WTC11 (cell line): ENCODE measurements around the gene ZNF677. TPM values are rescaled to one million over a fixed set of nuclear protein-coding genes. Genes with fewer than 3 reads are reported as not detected.
A peak's percentile ranks its signal among the peaks of the same experiment; 100 is the strongest.

Experiments
- CREB1 ChIP-seq: sonication (generic); formaldehyde crosslinking; IDR thresholded peaks from 2 replicates; pipeline ENCODE4 v1.8.0; 2023; ENCODE audit warnings: mild to moderate bottlenecking, missing genetic modification reagents
- GRHL2 ChIP-seq: fragments of 250-450 bp; sonication (Bioruptor Pico); IDR thresholded peaks from 2 replicates; pipeline ENCODE4 v1.8.0; 2022; ENCODE audit warnings: mild to moderate bottlenecking, moderate library complexity; ENCODE audit not compliant: insufficient replicate concordance, severe bottlenecking
- JAZF1 ChIP-seq: fragments of 250-450 bp; sonication (Bioruptor Pico); IDR thresholded peaks from 2 replicates; pipeline ENCODE4 v1.9.0; 2021; ENCODE audit warnings: moderate library complexity, mild to moderate bottlenecking, inconsistent platforms
- JUN ChIP-seq: sonication (generic); formaldehyde crosslinking; IDR thresholded peaks from 2 replicates; pipeline ENCODE4 v1.8.0; 2023; ENCODE audit warnings: mild to moderate bottlenecking, missing genetic modification reagents
- KAT7 ChIP-seq: sonication (generic); formaldehyde crosslinking; IDR thresholded peaks from 2 replicates; pipeline ENCODE4 v1.8.1; 2023; ENCODE audit warnings: missing genetic modification reagents, mild to moderate bottlenecking, borderline replicate concordance
- NFYB ChIP-seq: sonication (generic); formaldehyde crosslinking; conservative IDR thresholded peaks from 2 replicates; pipeline ENCODE4 v1.8.0; 2022; ENCODE audit warnings: low read depth, missing genetic modification reagents
- NR1H2 ChIP-seq: sonication (generic); formaldehyde crosslinking; IDR thresholded peaks from 2 replicates; pipeline ENCODE4 v1.9.0; 2021; ENCODE audit warnings: mild to moderate bottlenecking, moderate library complexity, missing genetic modification reagents
- OVOL2 ChIP-seq: fragments of 250-450 bp; sonication (Bioruptor Pico); IDR thresholded peaks from 2 replicates; pipeline ENCODE4 v1.9.0; 2021; ENCODE audit warnings: mild to moderate bottlenecking, borderline replicate concordance
- SP1 ChIP-seq: sonication (generic); formaldehyde crosslinking; conservative IDR thresholded peaks from 2 replicates; pipeline ENCODE4 v1.8.1; 2022; ENCODE audit warnings: missing genetic modification reagents
- TP53 ChIP-seq: sonication (generic); formaldehyde crosslinking; IDR thresholded peaks from 2 replicates; pipeline ENCODE4 v1.8.1; 2023; ENCODE audit warnings: mild to moderate bottlenecking, missing genetic modification reagents
- USF1 ChIP-seq: sonication (generic); formaldehyde crosslinking; IDR thresholded peaks from 2 replicates; pipeline ENCODE4 v1.8.0; 2022; ENCODE audit warnings: mild to moderate bottlenecking, missing genetic modification reagents
- ZBTB21 ChIP-seq: sonication (generic); formaldehyde crosslinking; IDR thresholded peaks from 2 replicates; pipeline ENCODE4 v1.8.1; 2023; ENCODE audit warnings: mild to moderate bottlenecking, missing genetic modification reagents, borderline replicate concordance
- total RNA-seq: library from RNA; stranded (reverse); gene quantifications from 3 replicates; pipeline ENCODE4 v1.2.3, GENCODE V29; 2021
- TF ChIP-seq, protein P1 (sequence below): sonication (generic); formaldehyde crosslinking; IDR thresholded peaks from 2 replicates; pipeline ENCODE4 v1.8.1; 2022; ENCODE audit warnings: mild to moderate bottlenecking, missing genetic modification reagents, moderate library complexity, borderline replicate concordance
- TF ChIP-seq, protein P2 (sequence below): sonication (generic); formaldehyde crosslinking; IDR thresholded peaks from 2 replicates; pipeline ENCODE4 v1.8.0; 2022; ENCODE audit warnings: mild to moderate bottlenecking, missing genetic modification reagents
- TF ChIP-seq, protein P3 (sequence below): sonication (generic); formaldehyde crosslinking; conservative IDR thresholded peaks from 2 replicates; pipeline ENCODE4 v1.8.1; 2022; ENCODE audit warnings: mild to moderate bottlenecking, missing genetic modification reagents
- TF ChIP-seq, protein P4 (sequence below): sonication (generic); formaldehyde crosslinking; IDR thresholded peaks from 2 replicates; pipeline ENCODE4 v1.8.1; 2023; ENCODE audit warnings: mild to moderate bottlenecking, missing genetic modification reagents, borderline replicate concordance
- TF ChIP-seq, protein P5 (sequence below): sonication (generic); formaldehyde crosslinking; IDR thresholded peaks from 2 replicates; pipeline ENCODE4 v1.8.1; 2023; ENCODE audit warnings: mild to moderate bottlenecking, moderate library complexity, missing genetic modification reagents
- TF ChIP-seq, protein P6 (sequence below): fragments of 250-450 bp; sonication (Bioruptor Pico); conservative IDR thresholded peaks from 2 replicates; pipeline ENCODE4 v1.9.0; 2021; ENCODE audit warnings: mild to moderate bottlenecking
- TF ChIP-seq, protein P7 (sequence below): sonication (generic); formaldehyde crosslinking; IDR thresholded peaks from 2 replicates; pipeline ENCODE4 v1.8.1; 2022; ENCODE audit warnings: missing genetic modification reagents, borderline replicate concordance
- TF ChIP-seq, protein P8 (sequence below): sonication (generic); formaldehyde crosslinking; IDR thresholded peaks from 2 replicates; pipeline ENCODE4 v1.8.1; 2023; ENCODE audit warnings: mild to moderate bottlenecking, missing genetic modification reagents

The ZNF677 gene
- total RNA-seq, 1 experiment from 2014 or later = 58.8 TPM

- TF ChIP-seq, protein P1, sequence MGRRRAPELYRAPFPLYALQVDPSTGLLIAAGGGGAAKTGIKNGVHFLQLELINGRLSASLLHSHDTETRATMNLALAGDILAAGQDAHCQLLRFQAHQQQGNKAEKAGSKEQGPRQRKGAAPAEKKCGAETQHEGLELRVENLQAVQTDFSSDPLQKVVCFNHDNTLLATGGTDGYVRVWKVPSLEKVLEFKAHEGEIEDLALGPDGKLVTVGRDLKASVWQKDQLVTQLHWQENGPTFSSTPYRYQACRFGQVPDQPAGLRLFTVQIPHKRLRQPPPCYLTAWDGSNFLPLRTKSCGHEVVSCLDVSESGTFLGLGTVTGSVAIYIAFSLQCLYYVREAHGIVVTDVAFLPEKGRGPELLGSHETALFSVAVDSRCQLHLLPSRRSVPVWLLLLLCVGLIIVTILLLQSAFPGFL (CRISPR knock-in tag) = no peak
- TF ChIP-seq GRHL2 (CRISPR knock-in tag) (no peak), USF1 (CRISPR knock-in tag) (no peak), JAZF1 (CRISPR knock-in tag) (no peak), ZBTB21 (CRISPR knock-in tag) (no peak), KAT7 (CRISPR knock-in tag) (no peak), TP53 (CRISPR knock-in tag) (no peak), CREB1 (CRISPR knock-in tag) (no peak), SP1 (CRISPR knock-in tag) (peak; percentile 57; the same call in 1 of the 2 replicates), NFYB (CRISPR knock-in tag) (no peak), OVOL2 (CRISPR knock-in tag) (no peak), NR1H2 (no peak), JUN (no peak)
- TF ChIP-seq, protein P2, sequence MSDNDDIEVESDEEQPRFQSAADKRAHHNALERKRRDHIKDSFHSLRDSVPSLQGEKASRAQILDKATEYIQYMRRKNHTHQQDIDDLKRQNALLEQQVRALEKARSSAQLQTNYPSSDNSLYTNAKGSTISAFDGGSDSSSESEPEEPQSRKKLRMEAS = peak; percentile 23; the same call in 1 of the 2 replicates
- TF ChIP-seq, protein P3, sequence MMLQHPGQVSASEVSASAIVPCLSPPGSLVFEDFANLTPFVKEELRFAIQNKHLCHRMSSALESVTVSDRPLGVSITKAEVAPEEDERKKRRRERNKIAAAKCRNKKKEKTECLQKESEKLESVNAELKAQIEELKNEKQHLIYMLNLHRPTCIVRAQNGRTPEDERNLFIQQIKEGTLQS (CRISPR knock-in tag) = no peak
- TF ChIP-seq, protein P4, sequence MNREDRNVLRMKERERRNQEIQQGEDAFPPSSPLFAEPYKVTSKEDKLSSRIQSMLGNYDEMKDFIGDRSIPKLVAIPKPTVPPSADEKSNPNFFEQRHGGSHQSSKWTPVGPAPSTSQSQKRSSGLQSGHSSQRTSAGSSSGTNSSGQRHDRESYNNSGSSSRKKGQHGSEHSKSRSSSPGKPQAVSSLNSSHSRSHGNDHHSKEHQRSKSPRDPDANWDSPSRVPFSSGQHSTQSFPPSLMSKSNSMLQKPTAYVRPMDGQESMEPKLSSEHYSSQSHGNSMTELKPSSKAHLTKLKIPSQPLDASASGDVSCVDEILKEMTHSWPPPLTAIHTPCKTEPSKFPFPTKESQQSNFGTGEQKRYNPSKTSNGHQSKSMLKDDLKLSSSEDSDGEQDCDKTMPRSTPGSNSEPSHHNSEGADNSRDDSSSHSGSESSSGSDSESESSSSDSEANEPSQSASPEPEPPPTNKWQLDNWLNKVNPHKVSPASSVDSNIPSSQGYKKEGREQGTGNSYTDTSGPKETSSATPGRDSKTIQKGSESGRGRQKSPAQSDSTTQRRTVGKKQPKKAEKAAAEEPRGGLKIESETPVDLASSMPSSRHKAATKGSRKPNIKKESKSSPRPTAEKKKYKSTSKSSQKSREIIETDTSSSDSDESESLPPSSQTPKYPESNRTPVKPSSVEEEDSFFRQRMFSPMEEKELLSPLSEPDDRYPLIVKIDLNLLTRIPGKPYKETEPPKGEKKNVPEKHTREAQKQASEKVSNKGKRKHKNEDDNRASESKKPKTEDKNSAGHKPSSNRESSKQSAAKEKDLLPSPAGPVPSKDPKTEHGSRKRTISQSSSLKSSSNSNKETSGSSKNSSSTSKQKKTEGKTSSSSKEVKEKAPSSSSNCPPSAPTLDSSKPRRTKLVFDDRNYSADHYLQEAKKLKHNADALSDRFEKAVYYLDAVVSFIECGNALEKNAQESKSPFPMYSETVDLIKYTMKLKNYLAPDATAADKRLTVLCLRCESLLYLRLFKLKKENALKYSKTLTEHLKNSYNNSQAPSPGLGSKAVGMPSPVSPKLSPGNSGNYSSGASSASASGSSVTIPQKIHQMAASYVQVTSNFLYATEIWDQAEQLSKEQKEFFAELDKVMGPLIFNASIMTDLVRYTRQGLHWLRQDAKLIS = no peak
- TF ChIP-seq, protein P5, sequence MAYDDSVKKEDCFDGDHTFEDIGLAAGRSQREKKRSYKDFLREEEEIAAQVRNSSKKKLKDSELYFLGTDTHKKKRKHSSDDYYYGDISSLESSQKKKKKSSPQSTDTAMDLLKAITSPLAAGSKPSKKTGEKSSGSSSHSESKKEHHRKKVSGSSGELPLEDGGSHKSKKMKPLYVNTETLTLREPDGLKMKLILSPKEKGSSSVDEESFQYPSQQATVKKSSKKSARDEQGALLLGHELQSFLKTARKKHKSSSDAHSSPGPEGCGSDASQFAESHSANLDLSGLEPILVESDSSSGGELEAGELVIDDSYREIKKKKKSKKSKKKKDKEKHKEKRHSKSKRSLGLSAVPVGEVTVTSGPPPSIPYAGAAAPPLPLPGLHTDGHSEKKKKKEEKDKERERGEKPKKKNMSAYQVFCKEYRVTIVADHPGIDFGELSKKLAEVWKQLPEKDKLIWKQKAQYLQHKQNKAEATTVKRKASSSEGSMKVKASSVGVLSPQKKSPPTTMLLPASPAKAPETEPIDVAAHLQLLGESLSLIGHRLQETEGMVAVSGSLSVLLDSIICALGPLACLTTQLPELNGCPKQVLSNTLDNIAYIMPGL (CRISPR knock-in tag) = no peak
- TF ChIP-seq, protein P6, sequence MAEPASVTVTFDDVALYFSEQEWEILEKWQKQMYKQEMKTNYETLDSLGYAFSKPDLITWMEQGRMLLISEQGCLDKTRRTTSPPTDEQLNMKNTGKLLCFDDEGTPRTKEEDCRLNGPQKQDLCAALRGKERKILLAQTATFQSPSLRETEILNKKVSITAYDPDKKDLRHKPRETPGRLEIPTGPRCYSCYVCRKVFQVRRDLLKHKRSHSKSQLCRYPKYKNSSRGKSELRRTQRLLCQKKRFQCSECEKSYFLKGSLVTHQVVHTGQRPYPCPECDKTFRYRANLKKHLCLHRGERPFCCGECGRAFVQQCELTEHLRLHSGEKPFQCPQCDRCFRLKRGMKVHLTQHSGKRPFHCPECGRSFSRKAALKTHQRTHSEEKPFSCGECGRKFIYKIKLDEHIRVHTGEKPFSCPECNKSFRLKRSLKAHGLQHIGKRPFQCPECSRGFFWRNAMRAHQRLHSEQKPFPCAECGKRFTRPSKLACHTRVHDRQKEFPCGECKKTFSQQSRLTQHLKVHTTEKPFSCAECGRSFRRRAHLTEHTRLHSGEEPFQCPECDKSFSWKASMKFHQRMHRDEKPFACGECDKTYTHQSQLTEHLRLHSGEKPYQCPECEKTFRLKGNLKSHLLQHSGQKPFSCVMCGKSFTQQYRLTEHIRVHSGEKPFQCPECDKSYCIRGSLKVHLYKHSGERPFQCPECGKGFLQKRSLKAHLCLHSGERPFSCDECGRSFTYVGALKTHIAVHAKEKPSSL (CRISPR knock-in tag) = no peak
- TF ChIP-seq, protein P7, sequence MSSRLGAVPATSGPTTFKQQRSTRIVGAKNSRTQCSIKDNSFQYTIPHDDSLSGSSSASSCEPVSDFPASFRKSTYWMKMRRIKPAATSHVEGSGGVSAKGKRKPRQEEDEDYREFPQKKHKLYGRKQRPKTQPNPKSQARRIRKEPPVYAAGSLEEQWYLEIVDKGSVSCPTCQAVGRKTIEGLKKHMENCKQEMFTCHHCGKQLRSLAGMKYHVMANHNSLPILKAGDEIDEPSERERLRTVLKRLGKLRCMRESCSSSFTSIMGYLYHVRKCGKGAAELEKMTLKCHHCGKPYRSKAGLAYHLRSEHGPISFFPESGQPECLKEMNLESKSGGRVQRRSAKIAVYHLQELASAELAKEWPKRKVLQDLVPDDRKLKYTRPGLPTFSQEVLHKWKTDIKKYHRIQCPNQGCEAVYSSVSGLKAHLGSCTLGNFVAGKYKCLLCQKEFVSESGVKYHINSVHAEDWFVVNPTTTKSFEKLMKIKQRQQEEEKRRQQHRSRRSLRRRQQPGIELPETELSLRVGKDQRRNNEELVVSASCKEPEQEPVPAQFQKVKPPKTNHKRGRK = no peak
- TF ChIP-seq, protein P8, sequence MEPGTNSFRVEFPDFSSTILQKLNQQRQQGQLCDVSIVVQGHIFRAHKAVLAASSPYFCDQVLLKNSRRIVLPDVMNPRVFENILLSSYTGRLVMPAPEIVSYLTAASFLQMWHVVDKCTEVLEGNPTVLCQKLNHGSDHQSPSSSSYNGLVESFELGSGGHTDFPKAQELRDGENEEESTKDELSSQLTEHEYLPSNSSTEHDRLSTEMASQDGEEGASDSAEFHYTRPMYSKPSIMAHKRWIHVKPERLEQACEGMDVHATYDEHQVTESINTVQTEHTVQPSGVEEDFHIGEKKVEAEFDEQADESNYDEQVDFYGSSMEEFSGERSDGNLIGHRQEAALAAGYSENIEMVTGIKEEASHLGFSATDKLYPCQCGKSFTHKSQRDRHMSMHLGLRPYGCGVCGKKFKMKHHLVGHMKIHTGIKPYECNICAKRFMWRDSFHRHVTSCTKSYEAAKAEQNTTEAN (CRISPR knock-in tag) = no peak
These were observed 61.7 kb downstream of the ZNF677 start, which contains the start of gene ZNF665 (continued) for GRCh38 chr19:53192771-53193534.
